Measurements from ENCODE around the gene SNRPA.

DNA sequence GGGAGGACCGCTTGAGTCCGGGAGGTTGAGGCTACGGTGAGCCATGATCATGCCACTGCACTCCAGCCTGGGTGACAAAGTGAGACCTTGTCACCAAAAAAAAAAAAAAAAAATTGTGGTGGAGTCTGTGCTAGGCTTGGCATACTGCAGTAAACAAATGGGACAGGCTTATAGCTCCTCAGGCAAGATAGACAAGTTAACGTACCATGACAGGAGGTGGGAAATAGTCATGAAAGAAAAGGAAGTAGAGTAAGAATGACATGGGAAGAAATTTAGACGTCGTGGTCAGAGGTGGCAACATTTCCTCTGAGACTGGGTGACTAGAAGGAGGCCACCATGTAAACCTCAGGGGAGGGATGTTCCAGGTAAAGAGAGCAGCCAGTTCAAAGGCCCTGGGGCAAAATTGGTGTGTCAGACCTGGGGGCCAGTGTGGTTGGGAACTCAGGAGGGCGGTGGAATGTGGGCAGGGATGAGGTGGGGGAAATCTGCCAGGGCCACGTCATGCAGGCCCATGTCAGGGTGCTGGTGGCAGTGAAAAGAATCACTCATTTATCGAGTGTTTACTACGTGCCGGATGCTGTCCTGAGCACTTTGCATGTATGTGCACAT is 5.6 kb downstream of the SNRPA start:
- TF ChIP-seq, protein P1, sequence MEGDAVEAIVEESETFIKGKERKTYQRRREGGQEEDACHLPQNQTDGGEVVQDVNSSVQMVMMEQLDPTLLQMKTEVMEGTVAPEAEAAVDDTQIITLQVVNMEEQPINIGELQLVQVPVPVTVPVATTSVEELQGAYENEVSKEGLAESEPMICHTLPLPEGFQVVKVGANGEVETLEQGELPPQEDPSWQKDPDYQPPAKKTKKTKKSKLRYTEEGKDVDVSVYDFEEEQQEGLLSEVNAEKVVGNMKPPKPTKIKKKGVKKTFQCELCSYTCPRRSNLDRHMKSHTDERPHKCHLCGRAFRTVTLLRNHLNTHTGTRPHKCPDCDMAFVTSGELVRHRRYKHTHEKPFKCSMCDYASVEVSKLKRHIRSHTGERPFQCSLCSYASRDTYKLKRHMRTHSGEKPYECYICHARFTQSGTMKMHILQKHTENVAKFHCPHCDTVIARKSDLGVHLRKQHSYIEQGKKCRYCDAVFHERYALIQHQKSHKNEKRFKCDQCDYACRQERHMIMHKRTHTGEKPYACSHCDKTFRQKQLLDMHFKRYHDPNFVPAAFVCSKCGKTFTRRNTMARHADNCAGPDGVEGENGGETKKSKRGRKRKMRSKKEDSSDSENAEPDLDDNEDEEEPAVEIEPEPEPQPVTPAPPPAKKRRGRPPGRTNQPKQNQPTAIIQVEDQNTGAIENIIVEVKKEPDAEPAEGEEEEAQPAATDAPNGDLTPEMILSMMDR (IDR thresholded peaks at IDR 0.05; ENCODE audit: low read depth, low read length): no peak
- TF ChIP-seq, protein P2, sequence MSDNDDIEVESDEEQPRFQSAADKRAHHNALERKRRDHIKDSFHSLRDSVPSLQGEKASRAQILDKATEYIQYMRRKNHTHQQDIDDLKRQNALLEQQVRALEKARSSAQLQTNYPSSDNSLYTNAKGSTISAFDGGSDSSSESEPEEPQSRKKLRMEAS (IDR thresholded peaks at IDR 0.05; ENCODE audit: low read depth, low read length): no peak

Data from NB4 (cell line).